Stomach (tissue), 9 donors: ENCODE data around the gene C20orf173. TPM values are rescaled to one million over a fixed set of nuclear protein-coding genes. Genes with fewer than 3 reads are reported as not detected.

ENCODE experiments used
- DNase-seq, 2 donors: peaks; one replicate each; pipeline versions ENCODE4 v3.0.0 to v3.0.0-alpha.2; 2013 to 2019
- H3K27ac ChIP-seq, 5 donors: fragments of 200-600 bp in 4 of 5; sonication (generic) in 4 of 5; one replicate each; pipeline ENCODE4 v1.5.1; 2013 to 2019; ENCODE audit warnings: mild to moderate bottlenecking in 1 of 5, moderate library complexity in 1 of 5
- H3K27me3 ChIP-seq, 3 donors: fragments of 200-600 bp; sonication (generic); one replicate each; pipeline ENCODE4 v1.5.1; 2017 to 2019; ENCODE audit warnings: mixed run types in 1 of 3
- H3K36me3 ChIP-seq, 4 donors: fragments of 200-600 bp; sonication (generic); 1 replicate in 3 of 4; 2 replicates in 1 of 4; pipeline ENCODE4 v1.5.1; 2016 to 2019
- H3K4me1 ChIP-seq, 4 donors: fragments of 200-600 bp; sonication (generic); one replicate each; pipeline ENCODE4 v1.5.1; 2016 to 2019
- H3K4me3 ChIP-seq, 4 donors: fragments of 200-600 bp; sonication (generic) in 3 of 4; one replicate each; pipeline ENCODE4 v1.5.1; 2016 to 2019; ENCODE audit warnings: mild to moderate bottlenecking in 1 of 4
- H3K9me3 ChIP-seq, 4 donors: fragments of 200-600 bp; sonication (generic); one replicate each; pipeline ENCODE4 v1.5.1; 2016 to 2019
- EP300 ChIP-seq: sonication (generic); formaldehyde crosslinking; IDR thresholded peaks from one replicate; pipeline ENCODE4 v1.6.1; 2017; ENCODE audit warnings: antibody characterized with exemption
- POLR2A ChIP-seq, 4 donors: fragments of 450-650 bp; IDR thresholded peaks; one replicate each; pipeline ENCODE4 v1.6.1; 2016; ENCODE audit warnings: antibody characterized with exemption in 4 of 4, control low read depth in 2 of 4, mild to moderate bottlenecking in 1 of 4, moderate library complexity in 1 of 4
- POLR2AphosphoS5 ChIP-seq, 3 donors: sonication (generic); formaldehyde crosslinking; IDR thresholded peaks; one replicate each; pipeline ENCODE4 v1.6.1; 2016; ENCODE audit warnings: antibody characterized with exemption in 3 of 3
- WGBS, 5 donors: extraction: QIAGEN DNeasy Blood & Tissue Kit in 3 of 5; methylation state at CpG; one replicate each; pipeline versions ENCODE4 v1.1.5 to v1.1.7; 2013 to 2018; 5-methylcytosine and 5-hydroxymethylcytosine counted together
- intact Hi-C: fragments of 100-400 bp; cut with DNase I; formaldehyde crosslinking; loops from one replicate; pipeline ENCODE4 v1.15.1; 2023; ENCODE audit warnings: low total_unique reads
- polyA plus RNA-seq, 3 donors: library from polyadenylated mRNA; stranded (reverse); fragments of 200-250 nt; gene quantifications; one replicate each; pipeline ENCODE4 v1.2.3, GENCODE V29; 2013
- total RNA-seq, 5 donors: library from RNA; depleted of rRNA; stranded (reverse); fragments of >200 nt; gene quantifications; one replicate each; pipeline versions ENCODE4 v1.1.0 to v1.2.3, GENCODE V29; 2014 to 2016
- TF ChIP-seq, protein P1 (sequence below), 7 experiments: fragments of 450-650 bp in 4 of 7; fragments of 200-600 bp in 3 of 7; sonication (generic) in 3 of 7; IDR thresholded peaks; one replicate each; pipeline ENCODE4 v1.5.1; 2016 to 2019; ENCODE audit warnings: antibody characterized with exemption in 7 of 7, control low read depth in 2 of 7, mild to moderate bottlenecking in 1 of 7
- donor health status: healthy with polysubstance abuse.
- donor health status: Bipolar disorder and iron deficiency.
- donor health status: healthy.

Gene C20orf173
- total and polyA plus RNA-seq, 8 donors, result not detected

DNA sequence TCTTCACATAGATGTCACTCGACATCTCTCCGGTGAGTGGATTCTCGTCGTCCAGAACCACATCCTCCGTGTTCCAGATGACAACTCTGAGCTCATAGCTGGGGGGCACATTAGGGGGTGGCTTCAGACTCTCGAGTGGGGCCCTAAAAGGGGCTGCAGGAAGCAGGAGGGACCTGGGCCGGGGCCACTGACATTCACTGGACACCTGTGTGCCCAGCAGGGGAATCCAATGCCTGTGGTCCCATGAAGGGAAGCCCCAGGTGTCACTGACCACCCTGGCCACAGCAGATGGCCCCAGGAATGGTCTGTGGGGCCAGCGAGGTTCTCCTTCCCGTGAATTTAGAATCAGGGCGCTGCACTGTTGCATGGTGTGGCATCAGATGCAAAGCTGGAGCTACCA, 31.1 kb upstream of the C20orf173 start:
- WGBS, 5 donors, result 64 to 72% (median 65%) methylated on average over 10 of the region's 10 CpGs

DNA sequence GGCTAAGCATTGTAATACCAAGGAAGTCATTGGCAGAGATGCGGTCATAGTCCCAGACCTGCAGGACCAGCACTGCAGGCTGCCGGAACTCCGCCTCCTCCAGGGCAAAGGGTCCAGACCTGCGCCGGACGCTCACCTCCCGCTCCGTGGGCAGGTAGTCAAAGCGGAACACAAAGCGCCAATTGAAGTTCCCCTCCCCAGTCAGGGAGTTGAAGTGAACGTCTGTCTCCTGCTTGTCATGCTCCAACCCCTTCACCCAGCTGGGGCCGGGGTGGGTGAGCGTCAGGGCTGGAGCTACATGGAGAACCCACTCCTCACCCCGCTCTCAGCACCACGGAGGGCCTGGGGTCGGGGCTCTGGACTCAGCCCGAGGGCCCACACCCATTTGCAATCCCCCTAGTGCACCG, 30.7 kb upstream of the C20orf173 start:
- no peaks in the 10 kb centered on the region for H3K27me3 ChIP-seq
- no peaks in the 10 kb centered on the region for H3K4me1 ChIP-seq
- no peak overlapping the region for H3K27ac ChIP-seq
- 26 to 58% (median 52%) methylated on average over 11 to 18 of the region's 18 CpGs for WGBS, 5 donors
- H3K36me3 ChIP-seq, result peaks cover 22 to 62% (median 52%) of the 10 kb centered on the region in 4 donors
- TF ChIP-seq, protein P1, sequence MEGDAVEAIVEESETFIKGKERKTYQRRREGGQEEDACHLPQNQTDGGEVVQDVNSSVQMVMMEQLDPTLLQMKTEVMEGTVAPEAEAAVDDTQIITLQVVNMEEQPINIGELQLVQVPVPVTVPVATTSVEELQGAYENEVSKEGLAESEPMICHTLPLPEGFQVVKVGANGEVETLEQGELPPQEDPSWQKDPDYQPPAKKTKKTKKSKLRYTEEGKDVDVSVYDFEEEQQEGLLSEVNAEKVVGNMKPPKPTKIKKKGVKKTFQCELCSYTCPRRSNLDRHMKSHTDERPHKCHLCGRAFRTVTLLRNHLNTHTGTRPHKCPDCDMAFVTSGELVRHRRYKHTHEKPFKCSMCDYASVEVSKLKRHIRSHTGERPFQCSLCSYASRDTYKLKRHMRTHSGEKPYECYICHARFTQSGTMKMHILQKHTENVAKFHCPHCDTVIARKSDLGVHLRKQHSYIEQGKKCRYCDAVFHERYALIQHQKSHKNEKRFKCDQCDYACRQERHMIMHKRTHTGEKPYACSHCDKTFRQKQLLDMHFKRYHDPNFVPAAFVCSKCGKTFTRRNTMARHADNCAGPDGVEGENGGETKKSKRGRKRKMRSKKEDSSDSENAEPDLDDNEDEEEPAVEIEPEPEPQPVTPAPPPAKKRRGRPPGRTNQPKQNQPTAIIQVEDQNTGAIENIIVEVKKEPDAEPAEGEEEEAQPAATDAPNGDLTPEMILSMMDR (IDR thresholded peaks at IDR 0.05), result no peak
- TF ChIP-seq POLR2A (IDR thresholded peaks at IDR 0.05) (no peak), EP300 (no peak), POLR2AphosphoS5 (IDR thresholded peaks at IDR 0.05) (no peak)
- no peaks in the 10 kb centered on the region for H3K9me3 ChIP-seq
- DNase-seq, result peak; percentile 66 to 89
- intact Hi-C loops, result no loop called here
- no peak overlapping the region for H3K4me3 ChIP-seq

More for the DNA sequence above, 31.1 kb upstream of the C20orf173 start:
- no peaks in the 10 kb centered on the region for H3K27me3 ChIP-seq
- H3K27ac ChIP-seq, result no peak overlapping the region
- intact Hi-C loops, result no loop called here
- no peaks in the 10 kb centered on the region for H3K9me3 ChIP-seq
- no peaks in the 10 kb centered on the region for H3K4me1 ChIP-seq
- TF ChIP-seq POLR2A (IDR thresholded peaks at IDR 0.05) (no peak), EP300 (no peak), POLR2AphosphoS5 (IDR thresholded peaks at IDR 0.05) (no peak)
- TF ChIP-seq, protein P1 (IDR thresholded peaks at IDR 0.05), result no peak
- H3K36me3 ChIP-seq, result peaks cover 19 to 58% (median 48%) of the 10 kb centered on the region in 4 donors
- no peak overlapping the region for H3K4me3 ChIP-seq
- DNase-seq, result no peak

DNA sequence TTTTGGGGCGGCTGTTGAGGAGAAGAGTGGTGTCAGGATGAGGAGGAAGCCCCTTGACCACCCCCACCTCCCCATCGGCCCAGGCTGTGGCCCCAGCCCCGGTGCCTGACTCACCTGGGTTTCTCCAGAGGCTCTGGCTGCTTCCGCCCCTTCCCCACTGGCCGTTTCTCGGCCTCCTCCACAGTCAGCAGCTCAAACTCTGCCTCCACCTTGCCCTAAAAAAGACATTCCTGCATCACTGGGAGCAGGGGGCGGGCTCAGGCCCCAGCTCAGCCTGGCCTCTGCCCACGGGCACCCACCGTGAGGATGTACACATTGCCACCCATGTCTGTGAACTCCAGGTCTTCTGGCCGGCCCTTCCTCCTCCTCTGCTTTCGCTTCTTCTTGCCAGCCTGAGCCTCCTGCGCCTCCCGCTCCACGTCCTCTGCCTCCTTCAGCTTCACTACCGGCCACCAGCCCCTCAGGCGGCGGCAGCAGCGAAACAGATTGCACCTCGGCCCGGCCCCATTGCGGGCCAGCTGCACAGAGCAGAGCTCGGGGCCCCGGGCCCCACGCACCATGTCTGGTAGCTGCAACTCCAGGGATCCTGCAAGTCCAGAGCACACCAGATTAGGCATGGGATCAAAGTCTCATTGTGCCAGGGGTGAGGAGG, 29.7 kb upstream of the C20orf173 start:
- TF ChIP-seq EP300 (no peak), POLR2A (IDR thresholded peaks at IDR 0.05) (no peak), POLR2AphosphoS5 (IDR thresholded peaks at IDR 0.05) (no peak)
- TF ChIP-seq, protein P1 (IDR thresholded peaks at IDR 0.05), result no peak
- no peaks in the 10 kb centered on the region for H3K4me1 ChIP-seq
- no peak for DNase-seq
- WGBS, 5 donors, result 85 to 92% (median 91%) methylated on average over 19 to 24 of the region's 24 CpGs
- no peaks in the 10 kb centered on the region for H3K9me3 ChIP-seq
- intact Hi-C loops, result no loop called here
- no peak overlapping the region for H3K27ac ChIP-seq
- H3K27me3 ChIP-seq, result no peaks in the 10 kb centered on the region
- peaks cover 31 to 67% (median 57%) of the 10 kb centered on the region in 4 donors for H3K36me3 ChIP-seq
- no peak overlapping the region for H3K4me3 ChIP-seq

DNA sequence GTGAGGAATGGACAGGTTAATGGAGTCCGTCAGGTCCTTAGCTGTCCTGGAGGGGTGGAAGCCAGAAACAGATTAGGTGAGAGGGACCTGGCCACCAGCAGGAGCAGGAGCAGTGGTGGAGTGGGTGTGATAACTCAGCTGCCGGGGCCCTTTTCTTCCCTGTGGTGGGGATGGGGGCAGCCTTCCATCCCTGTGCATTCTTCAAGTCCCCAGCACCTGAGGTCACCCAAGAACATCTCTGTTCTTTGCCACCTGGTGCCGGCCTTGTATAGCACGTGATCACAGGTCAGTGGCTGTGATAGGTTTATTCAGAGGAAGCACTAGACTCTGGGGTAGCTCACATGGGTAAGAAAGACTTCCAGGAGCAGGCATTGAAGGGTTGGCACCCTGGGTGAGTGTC, 29.0 kb upstream of the C20orf173 start:
- TF ChIP-seq, protein P1 (IDR thresholded peaks at IDR 0.05), result no peak
- TF ChIP-seq EP300 (no peak), POLR2A (IDR thresholded peaks at IDR 0.05) (no peak), POLR2AphosphoS5 (IDR thresholded peaks at IDR 0.05) (no peak)
- no peak for DNase-seq
- Histone ChIP-seq H3K36me3 (peaks cover 37 to 69% (median 61%) of the 10 kb centered on the region in 4 donors), H3K27me3 (no peaks in the 10 kb centered on the region), H3K27ac (no peak overlapping the region), H3K4me1 (no peaks in the 10 kb centered on the region), H3K4me3 (no peak overlapping the region), H3K9me3 (no peaks in the 10 kb centered on the region)
- WGBS, 5 donors, result 83 to 97% (median 93%) methylated on average over 4 of the region's 4 CpGs
- intact Hi-C loops, result no loop called here
